ENCODE measurements around the gene SLC10A7. TPM values are rescaled to one million over a fixed set of nuclear protein-coding genes. Genes with fewer than 3 reads are reported as not detected.

SLC10A7 gene
- total and polyA plus RNA-seq, 2 donors from 2014 or later: 1.9 to 15.1 TPM

GRCh38 chr4:146436423-146437162, 85.1 kb downstream of the SLC10A7 start:
- Histone ChIP-seq H3K27me3 (ENCODE audit: control insufficient read depth, insufficient read depth, low read length) (no peaks in the 10 kb centered on the region), H3K9me3 (ENCODE audit: control insufficient read depth in 2 of 3, insufficient read depth in 1 of 3, low read length in 3 of 3) (no peaks in the 10 kb centered on the region), H3K36me3 (ENCODE audit: control insufficient read depth in 2 of 3, insufficient read depth in 3 of 3, low read length in 3 of 3) (no peaks in the 10 kb centered on the region), H3K9ac (ENCODE audit: low read length in 3 of 3) (no peak overlapping the region), H3K4me3 (ENCODE audit: low read length in 3 of 3) (no peak overlapping the region), H3K4me1 (ENCODE audit: control insufficient read depth in 2 of 3, insufficient read depth in 2 of 3, low read depth in 1 of 3, low read length in 3 of 3) (no peaks in the 10 kb centered on the region), H3K27ac (ENCODE audit: low read depth in 2 of 2, low read length in 2 of 2) (no peak overlapping the region)
- DNase-seq (no peak), FAIRE-seq (no peak)
- no peak for TF ChIP-seq CTCF (IDR thresholded peaks at IDR 0.05; ENCODE audit: borderline replicate concordance, extremely low read depth, insufficient read depth)
- intact Hi-C loops (cut with DNase I): no loop called here

- FAIRE-seq (no peak), DNase-seq (no peak)
- no peak overlapping the region for H3K9ac ChIP-seq (ENCODE audit: low read length in 3 of 3)
- H3K27me3 ChIP-seq (ENCODE audit: control insufficient read depth, insufficient read depth, low read length): no peaks in the 10 kb centered on the region
- no peak overlapping the region for H3K27ac ChIP-seq (ENCODE audit: low read depth in 2 of 2, low read length in 2 of 2)
- no peaks in the 10 kb centered on the region for H3K36me3 ChIP-seq (ENCODE audit: control insufficient read depth in 2 of 3, insufficient read depth in 3 of 3, low read length in 3 of 3)
- no peak overlapping the region for H3K4me3 ChIP-seq (ENCODE audit: low read length in 3 of 3)
- H3K4me1 ChIP-seq (ENCODE audit: control insufficient read depth in 2 of 3, insufficient read depth in 2 of 3, low read depth in 1 of 3, low read length in 3 of 3): no peaks in the 10 kb centered on the region
- TF ChIP-seq CTCF (IDR thresholded peaks at IDR 0.05; ENCODE audit: borderline replicate concordance, extremely low read depth, insufficient read depth): no peak
- intact Hi-C loops (cut with DNase I): no loop called here
- H3K9me3 ChIP-seq (ENCODE audit: control insufficient read depth in 2 of 3, insufficient read depth in 1 of 3, low read length in 3 of 3): no peaks in the 10 kb centered on the region
These were observed 85.8 kb downstream of the SLC10A7 start for GRCh38 chr4:146435962-146436361.

- no peak for FAIRE-seq
- no peaks in the 10 kb centered on the region for H3K9me3 ChIP-seq (ENCODE audit: control insufficient read depth in 2 of 3, insufficient read depth in 1 of 3, low read length in 3 of 3)
These were observed 89.7 kb downstream of the SLC10A7 start for GRCh38 chr4:146432065-146432464.

More at GRCh38 chr4:146432065-146432464, 89.7 kb downstream of the SLC10A7 start:
- intact Hi-C loops (cut with DNase I): no loop called here
- no peak for TF ChIP-seq CTCF (IDR thresholded peaks at IDR 0.05; ENCODE audit: borderline replicate concordance, extremely low read depth, insufficient read depth)
- Histone ChIP-seq H3K4me1 (ENCODE audit: control insufficient read depth in 2 of 3, insufficient read depth in 2 of 3, low read depth in 1 of 3, low read length in 3 of 3) (no peaks in the 10 kb centered on the region), H3K4me3 (ENCODE audit: low read length in 3 of 3) (no peak overlapping the region), H3K36me3 (ENCODE audit: control insufficient read depth in 2 of 3, insufficient read depth in 3 of 3, low read length in 3 of 3) (no peaks in the 10 kb centered on the region), H3K27me3 (ENCODE audit: control insufficient read depth, insufficient read depth, low read length) (no peaks in the 10 kb centered on the region), H3K27ac (ENCODE audit: low read depth in 2 of 2, low read length in 2 of 2) (no peak overlapping the region), H3K9ac (ENCODE audit: low read length in 3 of 3) (no peak overlapping the region)
- DNase-seq: no peak
